HG03571 (cell line): ENCODE data around the gene FNDC3A.

ENCODE experiments used
- ATAC-seq: cut with Tn5 transposase; IDR thresholded peaks from one replicate; pipeline ENCODE4 v1.9.1; 2021; ENCODE audit not compliant: unreplicated experiment

The FNDC3A gene

GRCh38 chr13:48975856-48976575, at the start of gene FNDC3A:
FNDC3A (plus strand) TSS chr13:48975912; CDS start chr13:49006191, 30,279 bp downstream.
- peak; percentile 50 for ATAC-seq

GRCh38 chr13:48928757-48929430, 46.8 kb upstream of the FNDC3A start:
- no peak for ATAC-seq

GRCh38 chr13:48930918-48931317, 44.8 kb upstream of the FNDC3A start:
- ATAC-seq = no peak

GRCh38 chr13:48938308-48938943, 37.3 kb upstream of the FNDC3A start:
- no peak for ATAC-seq

- no peak for ATAC-seq
Observed at GRCh38 chr13:48939728-48940127, 36.0 kb upstream of the FNDC3A start.

- no peak for ATAC-seq
Observed at GRCh38 chr13:48942131-48942530, 33.6 kb upstream of the FNDC3A start.

GRCh38 chr13:48944221-48944620, 31.5 kb upstream of the FNDC3A start:
- no peak for ATAC-seq

GRCh38 chr13:48945626-48946025, 30.1 kb upstream of the FNDC3A start:
- ATAC-seq = no peak

- ATAC-seq = no peak
Observed at GRCh38 chr13:48946163-48946562, 29.5 kb upstream of the FNDC3A start.

- ATAC-seq = no peak
Observed at GRCh38 chr13:48949566-48950500, 25.9 kb upstream of the FNDC3A start.

- no peak for ATAC-seq
Observed at GRCh38 chr13:48950501-48950875, 25.2 kb upstream of the FNDC3A start.

- no peak for ATAC-seq
Observed at GRCh38 chr13:48954081-48954480, 21.6 kb upstream of the FNDC3A start.

GRCh38 chr13:48955536-48955935, 20.2 kb upstream of the FNDC3A start:
- no peak for ATAC-seq

GRCh38 chr13:48961379-48961778, 14.3 kb upstream of the FNDC3A start:
- no peak for ATAC-seq

GRCh38 chr13:48962281-48962680, 13.4 kb upstream of the FNDC3A start:
- ATAC-seq = no peak

- no peak for ATAC-seq
Observed at GRCh38 chr13:48965736-48966135, 10.0 kb upstream of the FNDC3A start.

GRCh38 chr13:48969685-48970084, 6.0 kb upstream of the FNDC3A start:
- no peak for ATAC-seq

- no peak for ATAC-seq
Observed at GRCh38 chr13:48973845-48974431, 1.8 kb upstream of the FNDC3A start.

- peak; percentile 17 for ATAC-seq
Observed at GRCh38 chr13:48975101-48975855, 434 bp upstream of the FNDC3A start.
